ENCODE results near the gene FXYD2.

The FXYD2 gene

GRCh38 chr11:117851852-117852251 lies 27.3 kb upstream of the FXYD2 start:
- in situ Hi-C loops (cut with HindIII; ENCODE audit: low pct_unique_long_range_greater_than_20kb, low sequenced_read_pairs) = no loop called here
- no peak for TF ChIP-seq JUND (IDR thresholded peaks at IDR 0.05; ENCODE audit: low read depth)
- no peak for DNase-seq (ENCODE audit: low read depth in 1 of 2, low spot score in 1 of 2)

- no peak for DNase-seq (ENCODE audit: low read depth in 1 of 2, low spot score in 1 of 2)
- TF ChIP-seq JUND (IDR thresholded peaks at IDR 0.05; ENCODE audit: low read depth) = no peak
- in situ Hi-C loops (cut with HindIII; ENCODE audit: low pct_unique_long_range_greater_than_20kb, low sequenced_read_pairs) = no loop called here
These were observed 26.6 kb upstream of the FXYD2 start for GRCh38 chr11:117851106-117851505.

- DNase-seq (ENCODE audit: low read depth in 1 of 2, low spot score in 1 of 2) = no peak
- no peak for TF ChIP-seq JUND (IDR thresholded peaks at IDR 0.05; ENCODE audit: low read depth)
- in situ Hi-C loops (cut with HindIII; ENCODE audit: low pct_unique_long_range_greater_than_20kb, low sequenced_read_pairs) = no loop called here
These were observed 25.4 kb upstream of the FXYD2 start for GRCh38 chr11:117849781-117850414.

GRCh38 chr11:117843666-117844484 lies 19.3 kb upstream of the FXYD2 start:
- TF ChIP-seq JUND (IDR thresholded peaks at IDR 0.05; ENCODE audit: low read depth) = no peak
- in situ Hi-C loops (cut with HindIII; ENCODE audit: low pct_unique_long_range_greater_than_20kb, low sequenced_read_pairs) = no loop called here
- peak; percentile 38 to 75 for DNase-seq (ENCODE audit: low read depth in 1 of 2, low spot score in 1 of 2)

GRCh38 chr11:117842131-117842941 lies 17.8 kb upstream of the FXYD2 start:
- in situ Hi-C loops (cut with HindIII; ENCODE audit: low pct_unique_long_range_greater_than_20kb, low sequenced_read_pairs) = no loop called here

GRCh38 chr11:117841551-117842031 lies 17.0 kb upstream of the FXYD2 start:
- in situ Hi-C loops (cut with HindIII; ENCODE audit: low pct_unique_long_range_greater_than_20kb, low sequenced_read_pairs) = no loop called here
- DNase-seq (ENCODE audit: low read depth in 1 of 2, low spot score in 1 of 2) = no peak
- TF ChIP-seq JUND (IDR thresholded peaks at IDR 0.05; ENCODE audit: low read depth) = no peak

More at GRCh38 chr11:117842131-117842941, 17.8 kb upstream of the FXYD2 start:
- no peak for DNase-seq (ENCODE audit: low read depth in 1 of 2, low spot score in 1 of 2)
- no peak for TF ChIP-seq JUND (IDR thresholded peaks at IDR 0.05; ENCODE audit: low read depth)

- no peak for DNase-seq (ENCODE audit: low read depth in 1 of 2, low spot score in 1 of 2)
- TF ChIP-seq JUND (IDR thresholded peaks at IDR 0.05; ENCODE audit: low read depth) = no peak
- in situ Hi-C loops (cut with HindIII; ENCODE audit: low pct_unique_long_range_greater_than_20kb, low sequenced_read_pairs) = no loop called here
These were observed 16.5 kb upstream of the FXYD2 start for GRCh38 chr11:117840881-117841550.

GRCh38 chr11:117839936-117840813 lies 15.6 kb upstream of the FXYD2 start:
- in situ Hi-C loops (cut with HindIII; ENCODE audit: low pct_unique_long_range_greater_than_20kb, low sequenced_read_pairs) = no loop called here
- no peak for TF ChIP-seq JUND (IDR thresholded peaks at IDR 0.05; ENCODE audit: low read depth)
- DNase-seq (ENCODE audit: low read depth in 1 of 2, low spot score in 1 of 2) = no peak

- TF ChIP-seq JUND (IDR thresholded peaks at IDR 0.05; ENCODE audit: low read depth) = no peak
- in situ Hi-C loops (cut with HindIII; ENCODE audit: low pct_unique_long_range_greater_than_20kb, low sequenced_read_pairs) = no loop called here
- no peak for DNase-seq (ENCODE audit: low read depth in 1 of 2, low spot score in 1 of 2)
These were observed 14.9 kb upstream of the FXYD2 start for GRCh38 chr11:117839380-117839881.

GRCh38 chr11:117838901-117839300 lies 14.4 kb upstream of the FXYD2 start:
- TF ChIP-seq JUND (IDR thresholded peaks at IDR 0.05; ENCODE audit: low read depth) = no peak
- no peak for DNase-seq (ENCODE audit: low read depth in 1 of 2, low spot score in 1 of 2)
- in situ Hi-C loops (cut with HindIII; ENCODE audit: low pct_unique_long_range_greater_than_20kb, low sequenced_read_pairs) = no loop called here

GRCh38 chr11:117837791-117838190 lies 13.2 kb upstream of the FXYD2 start:
- in situ Hi-C loops (cut with HindIII; ENCODE audit: low pct_unique_long_range_greater_than_20kb, low sequenced_read_pairs) = no loop called here

More at GRCh38 chr11:117837791-117838190, 13.2 kb upstream of the FXYD2 start:
- DNase-seq (ENCODE audit: low read depth in 1 of 2, low spot score in 1 of 2) = no peak
- no peak for TF ChIP-seq JUND (IDR thresholded peaks at IDR 0.05; ENCODE audit: low read depth)

All from T47D (cell line).